Astrocyte (in vitro differentiated cells and primary cell): Measurements from ENCODE around the gene ADGRG2. TPM values are rescaled to one million over a fixed set of nuclear protein-coding genes. Genes with fewer than 3 reads are reported as not detected.

Experiments
- DNase-seq: peaks from one replicate; pipeline ENCODE4 v3.0.0-alpha.2; 2010; ENCODE audit warnings: low read depth
- FAIRE-seq: peaks from 2 replicates; lab custom pipeline; 2011; peaks lifted over from hg19 to GRCh38; lab: Jason Lieb, UNC
- H2AFZ ChIP-seq: 2 replicates; pipeline ENCODE4 v1.6.0; 2012; ENCODE audit warnings: low read depth, low read length, inconsistent platforms
- H3K27ac ChIP-seq: 2 replicates; pipeline ENCODE4 v1.5.1; 2011; ENCODE audit warnings: low read depth, low read length, inconsistent platforms
- H3K27me3 ChIP-seq: 2 replicates; pipeline ENCODE4 v1.6.0; 2011; ENCODE audit warnings: low read length, inconsistent platforms; ENCODE audit not compliant: insufficient read depth
- H3K36me3 ChIP-seq: 2 replicates; pipeline ENCODE4 v1.5.1; 2011; ENCODE audit warnings: low read length, inconsistent platforms; ENCODE audit not compliant: insufficient read depth
- H3K4me1 ChIP-seq: 2 replicates; pipeline ENCODE4 v1.5.1; 2011; ENCODE audit warnings: low read length, inconsistent platforms; ENCODE audit not compliant: insufficient read depth
- H3K4me2 ChIP-seq: 2 replicates; pipeline ENCODE4 v1.6.0; 2012; ENCODE audit warnings: low read length, inconsistent platforms
- H3K4me3 ChIP-seq: 2 replicates; pipeline ENCODE4 v1.5.1; 2011; ENCODE audit warnings: low read depth, mild to moderate bottlenecking, low read length, inconsistent platforms; ENCODE audit not compliant: insufficient read depth
- H3K79me2 ChIP-seq: 2 replicates; pipeline ENCODE4 v1.6.0; 2012; ENCODE audit warnings: mild to moderate bottlenecking, low read length, inconsistent platforms; ENCODE audit not compliant: insufficient read depth
- H3K9ac ChIP-seq: 2 replicates; pipeline ENCODE4 v1.6.0; 2012; ENCODE audit warnings: mild to moderate bottlenecking, low read length, inconsistent platforms
- H3K9me3 ChIP-seq: 2 replicates; pipeline ENCODE4 v1.5.1; 2012; ENCODE audit warnings: low read depth, mild to moderate bottlenecking, low read length, inconsistent platforms; ENCODE audit not compliant: insufficient read depth
- H4K20me1 ChIP-seq: 2 replicates; pipeline ENCODE4 v1.6.0; 2012; ENCODE audit warnings: low read length, inconsistent platforms; ENCODE audit not compliant: insufficient read depth
- H3K27ac Mint-ChIP-seq: one replicate; pipeline ENCODE4 v1.8.0; 2021; ENCODE audit warnings: mild to moderate bottlenecking, mixed read lengths; ENCODE audit not compliant: unreplicated experiment
- H3K27me3 Mint-ChIP-seq: one replicate; pipeline ENCODE4 v1.8.0; 2021; ENCODE audit warnings: low read depth, mixed read lengths; ENCODE audit not compliant: unreplicated experiment
- H3K36me3 Mint-ChIP-seq: one replicate; pipeline ENCODE4 v1.8.0; 2021; ENCODE audit warnings: low read depth, mixed read lengths; ENCODE audit not compliant: unreplicated experiment
- H3K4me1 Mint-ChIP-seq: one replicate; pipeline ENCODE4 v1.8.0; 2021; ENCODE audit warnings: low read depth, mixed read lengths; ENCODE audit not compliant: unreplicated experiment
- H3K4me3 Mint-ChIP-seq: one replicate; pipeline ENCODE4 v1.8.0; 2021; ENCODE audit warnings: mild to moderate bottlenecking, moderate library complexity, mixed read lengths; ENCODE audit not compliant: unreplicated experiment
- H3K9me3 Mint-ChIP-seq: one replicate; pipeline ENCODE4 v1.8.0; 2021; ENCODE audit warnings: mild to moderate bottlenecking, mixed read lengths; ENCODE audit not compliant: unreplicated experiment
- EZH2 ChIP-seq: IDR thresholded peaks from 2 replicates; pipeline ENCODE4 v1.6.1; 2012; ENCODE audit warnings: mild to moderate bottlenecking, low read length, inconsistent platforms; ENCODE audit not compliant: insufficient read depth
- total RNA-seq: library from RNA; stranded (reverse); gene quantifications from 2 replicates; pipeline ENCODE4 v1.2.1, GENCODE V29; 2021
- TF ChIP-seq, protein P1 (sequence below): IDR thresholded peaks from 2 replicates; pipeline ENCODE4 v1.5.1; 2011; ENCODE audit warnings: low read depth, mild to moderate bottlenecking, inconsistent platforms, low read length, moderate library complexity; ENCODE audit not compliant: insufficient read depth

Gene ADGRG2
- total RNA-seq, 1 donor from 2014 or later, result 0.09 TPM

DNA sequence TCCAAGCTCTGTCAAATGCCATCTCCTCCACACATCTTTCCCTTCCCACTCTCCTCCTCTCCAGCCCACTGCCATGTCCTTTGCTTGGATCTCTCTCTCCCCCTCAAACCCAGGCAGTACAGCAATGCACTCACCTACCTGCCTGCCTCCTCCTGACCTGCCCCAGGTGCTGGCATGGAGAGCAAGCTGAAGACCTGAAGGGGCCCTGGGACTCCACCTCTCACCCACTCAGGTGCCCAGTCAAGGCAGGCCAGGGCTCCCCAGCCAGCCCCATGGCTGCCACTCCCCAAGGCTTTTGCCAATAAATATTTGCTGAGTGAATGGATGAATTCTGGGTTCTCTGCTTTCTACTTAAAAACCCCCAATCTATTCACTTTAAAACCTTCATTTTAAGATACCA lies 125.7 kb downstream of the ADGRG2 start:
- Mint-ChIP-seq H3K4me3 (no peak overlapping the region), H3K27ac (no peak overlapping the region), H3K27me3 (no peaks in the 10 kb centered on the region), H3K4me1 (peaks cover 8% of the 10 kb centered on the region), H3K36me3 (no peaks in the 10 kb centered on the region), H3K9me3 (no peaks in the 10 kb centered on the region)
- H3K4me1 ChIP-seq, result peaks cover 6% of the 10 kb centered on the region
- no peak overlapping the region for H3K4me2 ChIP-seq
- H3K36me3 ChIP-seq, result no peaks in the 10 kb centered on the region
- FAIRE-seq, result no peak
- no peaks in the 10 kb centered on the region for H3K27me3 ChIP-seq
- H2AFZ ChIP-seq, result no peak overlapping the region
- no peaks in the 10 kb centered on the region for H3K79me2 ChIP-seq
- no peaks in the 10 kb centered on the region for H3K9me3 ChIP-seq
- H3K4me3 ChIP-seq, result no peak overlapping the region
- no peak overlapping the region for H3K9ac ChIP-seq
- DNase-seq, result no peak
- no peaks in the 10 kb centered on the region for H4K20me1 ChIP-seq
- no peak overlapping the region for H3K27ac ChIP-seq
- TF ChIP-seq EZH2, result no peak
- TF ChIP-seq, protein P1, sequence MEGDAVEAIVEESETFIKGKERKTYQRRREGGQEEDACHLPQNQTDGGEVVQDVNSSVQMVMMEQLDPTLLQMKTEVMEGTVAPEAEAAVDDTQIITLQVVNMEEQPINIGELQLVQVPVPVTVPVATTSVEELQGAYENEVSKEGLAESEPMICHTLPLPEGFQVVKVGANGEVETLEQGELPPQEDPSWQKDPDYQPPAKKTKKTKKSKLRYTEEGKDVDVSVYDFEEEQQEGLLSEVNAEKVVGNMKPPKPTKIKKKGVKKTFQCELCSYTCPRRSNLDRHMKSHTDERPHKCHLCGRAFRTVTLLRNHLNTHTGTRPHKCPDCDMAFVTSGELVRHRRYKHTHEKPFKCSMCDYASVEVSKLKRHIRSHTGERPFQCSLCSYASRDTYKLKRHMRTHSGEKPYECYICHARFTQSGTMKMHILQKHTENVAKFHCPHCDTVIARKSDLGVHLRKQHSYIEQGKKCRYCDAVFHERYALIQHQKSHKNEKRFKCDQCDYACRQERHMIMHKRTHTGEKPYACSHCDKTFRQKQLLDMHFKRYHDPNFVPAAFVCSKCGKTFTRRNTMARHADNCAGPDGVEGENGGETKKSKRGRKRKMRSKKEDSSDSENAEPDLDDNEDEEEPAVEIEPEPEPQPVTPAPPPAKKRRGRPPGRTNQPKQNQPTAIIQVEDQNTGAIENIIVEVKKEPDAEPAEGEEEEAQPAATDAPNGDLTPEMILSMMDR, result no peak

DNA sequence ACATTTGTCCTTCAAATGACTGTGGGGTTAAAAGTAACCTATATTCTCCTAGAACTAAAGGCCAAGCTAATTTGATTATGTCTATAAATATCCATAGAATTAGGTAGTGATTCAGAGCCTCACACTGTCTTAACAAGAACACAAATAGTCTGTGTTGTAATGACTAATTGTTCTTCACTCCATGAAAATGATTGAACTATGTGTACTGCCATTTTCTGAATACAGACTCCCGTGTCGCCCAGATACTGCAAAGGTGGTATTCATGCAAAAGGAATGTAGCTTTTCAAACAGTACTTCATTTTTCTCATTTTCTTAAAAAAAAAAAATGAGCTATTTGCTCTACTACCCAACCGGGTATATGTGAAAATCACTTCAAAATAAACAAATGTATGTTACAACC lies 127.0 kb downstream of the ADGRG2 start:
- Mint-ChIP-seq H3K4me1 (peaks cover 8% of the 10 kb centered on the region), H3K27me3 (no peaks in the 10 kb centered on the region), H3K27ac (peak overlapping the region; percentile 89), H3K9me3 (no peaks in the 10 kb centered on the region), H3K4me3 (no peak overlapping the region), H3K36me3 (no peaks in the 10 kb centered on the region)
- Histone ChIP-seq H3K36me3 (no peaks in the 10 kb centered on the region), H2AFZ (no peak overlapping the region), H3K4me2 (peak overlapping the region; percentile 88), H3K9ac (peak overlapping the region; percentile 87), H4K20me1 (no peaks in the 10 kb centered on the region), H3K9me3 (no peaks in the 10 kb centered on the region), H3K79me2 (no peaks in the 10 kb centered on the region), H3K27ac (peak overlapping the region; percentile 97), H3K4me1 (peaks cover 6% of the 10 kb centered on the region), H3K27me3 (no peaks in the 10 kb centered on the region), H3K4me3 (peak overlapping the region; percentile 37)
- FAIRE-seq, result peak; percentile 99
- no peak for TF ChIP-seq EZH2
- TF ChIP-seq, protein P1, result no peak
- peak; percentile 79 for DNase-seq

DNA sequence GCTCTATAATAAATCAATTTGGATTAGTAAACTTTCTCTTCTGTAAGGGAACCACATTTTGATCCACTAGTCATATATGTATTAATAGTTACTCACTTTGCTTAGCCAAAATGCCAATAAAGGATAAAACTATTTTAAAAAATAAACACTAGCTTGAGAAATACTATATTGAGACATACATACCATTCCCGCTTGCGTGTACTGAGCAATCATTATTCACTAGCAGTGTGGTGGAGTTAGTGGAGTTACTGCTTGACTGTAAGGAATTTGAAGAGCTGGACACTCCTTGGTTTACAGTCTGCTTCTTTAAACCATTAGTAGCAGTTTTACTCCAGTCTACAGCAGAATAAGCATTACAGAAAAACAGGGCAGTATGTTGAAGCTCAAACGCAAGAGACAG lies 127.6 kb downstream of the ADGRG2 start:
- no peaks in the 10 kb centered on the region for H3K79me2 ChIP-seq
- no peaks in the 10 kb centered on the region for H3K27me3 ChIP-seq
- H2AFZ ChIP-seq, result no peak overlapping the region
- H4K20me1 ChIP-seq, result no peaks in the 10 kb centered on the region
- FAIRE-seq, result no peak
- DNase-seq, result peak; percentile 85
- peak overlapping the region; percentile 87 for H3K9ac ChIP-seq
- Mint-ChIP-seq H3K27me3 (no peaks in the 10 kb centered on the region), H3K27ac (peak overlapping the region; percentile 89), H3K36me3 (no peaks in the 10 kb centered on the region), H3K4me3 (no peak overlapping the region), H3K4me1 (peaks cover 8% of the 10 kb centered on the region), H3K9me3 (no peaks in the 10 kb centered on the region)
- peak overlapping the region; percentile 88 for H3K4me2 ChIP-seq
- peak overlapping the region; percentile 37 for H3K4me3 ChIP-seq
- H3K27ac ChIP-seq, result peak overlapping the region; percentile 97
- H3K9me3 ChIP-seq, result no peaks in the 10 kb centered on the region
- H3K36me3 ChIP-seq, result no peaks in the 10 kb centered on the region
- no peak for TF ChIP-seq EZH2
- TF ChIP-seq, protein P1, result no peak
- peaks cover 6% of the 10 kb centered on the region for H3K4me1 ChIP-seq
